Measurements from ENCODE around the gene RASGRP2. TPM values are rescaled to one million over a fixed set of nuclear protein-coding genes. Genes with fewer than 3 reads are reported as not detected.

The RASGRP2 gene
- total and polyA plus RNA-seq, 3 donors from 2014 or later, result 14.4 to 26.3 (median 24.0) TPM

- Histone ChIP-seq H3K4me3 (no peak overlapping the region), H3K27me3 (no peaks in the 10 kb centered on the region), H3K4me1 (peaks cover 19% of the 10 kb centered on the region), H3K27ac (no peak overlapping the region), H3K9me3 (no peaks in the 10 kb centered on the region), H3K36me3 (ENCODE audit: low read depth, missing control alignments) (no peaks in the 10 kb centered on the region)
- intact Hi-C loops (cut with DNase I; ENCODE audit: low total_unique reads), result no loop called here
- TF ChIP-seq CTCF (IDR thresholded peaks at IDR 0.05) (no peak), POLR2A (IDR thresholded peaks at IDR 0.05) (no peak)
- WGBS, 2 donors, result 38 to 42% methylated on average over 13 of the region's 13 CpGs
- DNase-seq, result no peak
Observed at GRCh38 chr11:64692764-64693331, 51.1 kb downstream of the RASGRP2 start.

GRCh38 chr11:64691543-64691942 lies 52.4 kb downstream of the RASGRP2 start:
- Histone ChIP-seq H3K27me3 (no peaks in the 10 kb centered on the region), H3K9me3 (no peaks in the 10 kb centered on the region), H3K4me1 (peaks cover 26% of the 10 kb centered on the region), H3K36me3 (ENCODE audit: low read depth, missing control alignments) (no peaks in the 10 kb centered on the region), H3K27ac (no peak overlapping the region), H3K4me3 (no peak overlapping the region)
- TF ChIP-seq CTCF (IDR thresholded peaks at IDR 0.05) (no peak), POLR2A (IDR thresholded peaks at IDR 0.05) (no peak)
- 100% methylated on average over 1 of the region's 1 CpG for WGBS, 2 donors
- intact Hi-C loops (cut with DNase I; ENCODE audit: low total_unique reads), result no loop called here
- no peak for DNase-seq

GRCh38 chr11:64690235-64690634 lies 53.7 kb downstream of the RASGRP2 start:
- no peak for TF ChIP-seq CTCF (IDR thresholded peaks at IDR 0.05)
- TF ChIP-seq POLR2A (IDR thresholded peaks at IDR 0.05), result no peak
- Histone ChIP-seq H3K4me3 (no peak overlapping the region), H3K36me3 (ENCODE audit: low read depth, missing control alignments) (no peaks in the 10 kb centered on the region), H3K9me3 (no peaks in the 10 kb centered on the region), H3K27me3 (no peaks in the 10 kb centered on the region), H3K27ac (no peak overlapping the region), H3K4me1 (peaks cover 26% of the 10 kb centered on the region)
- WGBS, 2 donors, result 50 to 52% methylated on average over 2 to 8 of the region's 8 CpGs
- DNase-seq, result peak; percentile 54
- intact Hi-C loops (cut with DNase I; ENCODE audit: low total_unique reads), result no loop called here

- no peaks in the 10 kb centered on the region for H3K27me3 ChIP-seq
- H3K4me3 ChIP-seq, result peak overlapping the region; percentile 32 to 47
- intact Hi-C loops (cut with DNase I; ENCODE audit: low total_unique reads), result no loop called here
- H3K9me3 ChIP-seq, result no peaks in the 10 kb centered on the region
- 0 to 1% methylated on average over 6 to 13 of the region's 13 CpGs for WGBS, 2 donors
- no peak for TF ChIP-seq POLR2A (IDR thresholded peaks at IDR 0.05)
- TF ChIP-seq CTCF (IDR thresholded peaks at IDR 0.05), result peak; percentile 87 to 95 (median 93)
- peak; percentile 93 for DNase-seq
- peaks cover 26% of the 10 kb centered on the region for H3K4me1 ChIP-seq
- peak overlapping the region; percentile 80 to 90 for H3K27ac ChIP-seq
- no peaks in the 10 kb centered on the region for H3K36me3 ChIP-seq (ENCODE audit: low read depth, missing control alignments)
Observed at GRCh38 chr11:64688534-64688982, 55.4 kb downstream of the RASGRP2 start.
